ENCODE results near the gene CCL13.

- TF ChIP-seq CTCF (IDR thresholded peaks at IDR 0.05 in 8 of 11, conservative IDR thresholded peaks at IDR 0.05 in 3 of 11) (no peak), POLR2AphosphoS5 (IDR thresholded peaks at IDR 0.05) (no peak)
These were observed 35.0 kb downstream of the CCL13 start for GRCh38 chr17:34391241-34391640.
